ENCODE results near the gene LRRTM2.

Gene LRRTM2

DNA sequence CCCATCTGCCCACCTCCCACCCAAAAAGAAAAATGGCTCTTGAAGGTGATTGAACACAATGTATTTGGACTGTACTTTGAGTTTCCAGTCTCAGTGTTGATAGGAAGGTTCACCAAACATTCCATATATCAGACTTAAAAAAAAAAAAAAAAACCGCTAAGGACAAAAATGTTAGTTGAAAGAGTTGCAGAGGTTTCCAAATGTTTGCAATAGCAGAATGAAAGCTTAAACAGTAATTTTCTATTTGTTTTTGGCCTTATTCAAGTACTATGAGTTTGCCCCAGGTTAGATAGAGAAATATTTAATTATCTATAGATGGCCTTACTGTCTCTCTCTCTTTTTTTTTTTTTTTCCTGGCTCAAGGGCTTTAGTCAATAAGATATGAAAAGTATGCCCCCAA, 6.1 kb downstream of the LRRTM2 start:
- no peak overlapping the region for H3K9ac ChIP-seq (ENCODE audit: low read length)
- H3K27ac ChIP-seq (ENCODE audit: low read depth, low read length), result no peak overlapping the region
- no peak overlapping the region for H3K4me3 ChIP-seq (ENCODE audit: low read depth, low read length)
- H3K4me1 ChIP-seq (ENCODE audit: control insufficient read depth, insufficient read depth, low read length), result peaks cover 46% of the 10 kb centered on the region
- H3K27me3 ChIP-seq (ENCODE audit: control insufficient read depth, insufficient read depth, low read length), result no peaks in the 10 kb centered on the region
- H3K36me3 ChIP-seq (ENCODE audit: control insufficient read depth, insufficient read depth, low read length), result no peaks in the 10 kb centered on the region
- H3K9me3 ChIP-seq (ENCODE audit: control insufficient read depth, insufficient read depth, low read depth, low read length), result no peaks in the 10 kb centered on the region

DNA sequence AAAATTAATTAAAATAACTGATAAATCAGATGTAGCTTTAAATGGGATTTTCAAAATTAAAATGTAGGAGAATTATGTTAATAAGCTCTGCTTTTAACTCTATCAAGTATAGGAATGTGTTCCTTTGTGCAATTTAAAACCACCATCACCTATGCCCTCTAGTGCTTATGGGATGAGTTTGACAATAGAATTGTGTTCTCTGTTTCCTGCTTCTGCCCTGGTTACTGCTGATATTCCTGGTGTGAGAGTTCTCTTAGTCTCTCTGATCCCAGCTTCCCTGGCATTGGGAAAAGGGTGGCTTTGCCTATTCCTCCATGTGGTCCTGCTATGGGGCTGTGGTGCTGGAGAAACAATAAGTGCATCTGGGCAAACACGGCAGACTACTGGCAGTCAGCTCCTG, 8.1 kb downstream of the LRRTM2 start:
- no peak overlapping the region for H3K27ac ChIP-seq (ENCODE audit: low read depth, low read length)
- no peak overlapping the region for H3K9ac ChIP-seq (ENCODE audit: low read length)
- H3K4me3 ChIP-seq (ENCODE audit: low read depth, low read length), result no peak overlapping the region
- H3K36me3 ChIP-seq (ENCODE audit: control insufficient read depth, insufficient read depth, low read length), result no peaks in the 10 kb centered on the region; the same call in 1 of the 2 replicates
- H3K27me3 ChIP-seq (ENCODE audit: control insufficient read depth, insufficient read depth, low read length), result no peaks in the 10 kb centered on the region
- peaks cover 10% of the 10 kb centered on the region for H3K9me3 ChIP-seq (ENCODE audit: control insufficient read depth, insufficient read depth, low read depth, low read length)
- H3K4me1 ChIP-seq (ENCODE audit: control insufficient read depth, insufficient read depth, low read length), result peaks cover 33% of the 10 kb centered on the region

DNA sequence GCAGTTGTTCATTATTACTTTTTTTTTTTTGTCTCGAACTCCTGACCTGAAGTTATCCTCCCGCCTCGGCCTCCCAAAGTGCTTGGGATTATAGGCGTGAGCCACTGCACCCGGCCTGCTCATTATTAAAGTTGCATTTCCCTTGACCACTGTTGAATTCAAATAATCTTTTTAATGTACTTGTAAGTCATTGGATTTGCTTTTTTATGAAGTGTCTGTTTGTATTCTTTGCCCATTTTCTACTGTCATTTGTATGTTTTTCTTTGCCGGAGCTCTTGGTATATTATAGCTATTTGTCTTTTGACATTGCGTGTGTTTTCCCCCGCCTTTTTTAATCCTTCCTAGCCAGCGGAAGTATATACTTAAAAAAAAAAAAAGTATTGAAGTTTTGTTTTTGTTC, 22.0 kb downstream of the LRRTM2 start:
- H3K27ac ChIP-seq (ENCODE audit: low read depth, low read length), result no peak overlapping the region
- no peaks in the 10 kb centered on the region for H3K9me3 ChIP-seq (ENCODE audit: control insufficient read depth, insufficient read depth, low read depth, low read length)
- H3K9ac ChIP-seq (ENCODE audit: low read length), result no peak overlapping the region
- H3K36me3 ChIP-seq (ENCODE audit: control insufficient read depth, insufficient read depth, low read length), result peaks cover 2% of the 10 kb centered on the region; the same call in 1 of the 2 replicates
- H3K4me3 ChIP-seq (ENCODE audit: low read depth, low read length), result no peak overlapping the region
- H3K4me1 ChIP-seq (ENCODE audit: control insufficient read depth, insufficient read depth, low read length), result peaks cover 29% of the 10 kb centered on the region
- no peaks in the 10 kb centered on the region for H3K27me3 ChIP-seq (ENCODE audit: control insufficient read depth, insufficient read depth, low read length)

DNA sequence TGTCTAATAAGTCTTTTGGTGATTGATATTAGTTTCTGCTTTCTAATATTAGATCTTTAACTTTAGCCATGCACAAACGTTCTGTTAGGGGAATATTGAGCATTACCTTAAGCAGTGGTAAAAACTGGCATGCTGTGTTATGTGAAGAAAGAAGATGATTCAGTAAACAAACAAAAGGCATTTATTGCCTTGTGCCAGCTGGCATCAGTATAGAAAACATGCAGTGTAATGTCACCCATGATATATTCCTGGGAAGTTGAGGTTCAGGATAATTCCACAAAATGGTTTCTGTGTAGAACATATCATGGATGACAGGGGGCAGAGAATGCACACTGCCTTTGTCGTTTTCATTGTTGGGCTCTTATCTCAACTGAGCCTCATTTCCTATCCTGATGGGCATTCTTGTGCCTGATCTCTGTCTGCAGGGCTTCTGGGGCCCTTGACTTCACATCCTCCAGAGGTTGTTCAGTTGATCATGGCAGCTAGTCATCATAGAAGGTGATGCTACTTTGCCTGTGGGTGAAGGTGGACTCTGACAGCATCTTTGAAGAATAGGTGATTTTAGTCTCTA, 24.2 kb downstream of the LRRTM2 start:
- peaks cover 35% of the 10 kb centered on the region for H3K4me1 ChIP-seq (ENCODE audit: control insufficient read depth, insufficient read depth, low read length)
- no peak overlapping the region for H3K27ac ChIP-seq (ENCODE audit: low read depth, low read length)
- no peaks in the 10 kb centered on the region for H3K9me3 ChIP-seq (ENCODE audit: control insufficient read depth, insufficient read depth, low read depth, low read length)
- H3K9ac ChIP-seq (ENCODE audit: low read length), result no peak overlapping the region
- no peaks in the 10 kb centered on the region for H3K27me3 ChIP-seq (ENCODE audit: control insufficient read depth, insufficient read depth, low read length)
- no peak overlapping the region for H3K4me3 ChIP-seq (ENCODE audit: low read depth, low read length)
- H3K36me3 ChIP-seq (ENCODE audit: control insufficient read depth, insufficient read depth, low read length), result peaks cover 2% of the 10 kb centered on the region; the same call in 1 of the 2 replicates

DNA sequence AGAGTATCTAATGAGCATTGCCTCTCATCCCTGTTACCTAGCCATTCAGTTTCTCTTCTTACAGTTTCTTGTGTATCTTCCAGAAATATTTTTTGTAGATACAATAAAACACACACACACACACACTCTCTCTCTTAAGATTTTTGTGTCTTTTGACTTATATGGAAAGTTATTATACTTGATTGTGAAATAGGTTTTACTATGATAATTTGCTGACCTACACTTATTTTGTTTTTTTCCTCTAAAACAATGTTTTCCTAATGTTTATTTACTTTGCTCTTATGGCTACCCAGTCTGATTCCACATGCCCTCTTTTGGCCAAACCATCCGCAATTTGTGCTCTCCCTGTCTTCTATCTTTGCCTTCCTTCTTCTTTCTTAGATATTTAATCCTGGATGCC, 25.3 kb downstream of the LRRTM2 start:
- no peaks in the 10 kb centered on the region for H3K9me3 ChIP-seq (ENCODE audit: control insufficient read depth, insufficient read depth, low read depth, low read length)
- no peak overlapping the region for H3K4me3 ChIP-seq (ENCODE audit: low read depth, low read length)
- no peak overlapping the region for H3K27ac ChIP-seq (ENCODE audit: low read depth, low read length)
- no peak overlapping the region for H3K9ac ChIP-seq (ENCODE audit: low read length)
- H3K4me1 ChIP-seq (ENCODE audit: control insufficient read depth, insufficient read depth, low read length), result peaks cover 38% of the 10 kb centered on the region
- H3K27me3 ChIP-seq (ENCODE audit: control insufficient read depth, insufficient read depth, low read length), result no peaks in the 10 kb centered on the region
- H3K36me3 ChIP-seq (ENCODE audit: control insufficient read depth, insufficient read depth, low read length), result peaks cover 2% of the 10 kb centered on the region; the same call in 1 of the 2 replicates

DNA sequence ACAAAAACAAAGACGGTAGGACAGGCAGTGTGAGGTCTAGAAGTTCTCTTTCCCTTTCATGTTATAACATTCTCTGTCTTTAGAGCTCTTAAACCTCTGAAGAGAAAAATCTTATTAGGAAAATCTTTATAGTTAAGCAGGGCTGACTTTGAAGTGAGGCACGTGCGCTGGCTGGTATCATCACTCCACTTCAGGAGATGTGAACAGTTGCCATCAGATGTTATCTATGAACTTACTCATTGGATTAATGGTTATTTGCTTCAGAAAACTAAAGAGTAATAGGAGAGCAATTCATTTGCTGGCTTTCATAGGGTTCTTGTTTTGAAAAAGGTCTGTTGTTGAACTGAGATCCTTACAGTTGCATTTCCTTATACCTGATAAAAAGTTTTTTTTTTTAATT, 25.7 kb downstream of the LRRTM2 start:
- no peaks in the 10 kb centered on the region for H3K36me3 ChIP-seq (ENCODE audit: control insufficient read depth, insufficient read depth, low read length)
- no peak overlapping the region for H3K27ac ChIP-seq (ENCODE audit: low read depth, low read length)
- H3K9ac ChIP-seq (ENCODE audit: low read length), result no peak overlapping the region
- no peak overlapping the region for H3K4me3 ChIP-seq (ENCODE audit: low read depth, low read length)
- H3K4me1 ChIP-seq (ENCODE audit: control insufficient read depth, insufficient read depth, low read length), result peaks cover 38% of the 10 kb centered on the region
- H3K27me3 ChIP-seq (ENCODE audit: control insufficient read depth, insufficient read depth, low read length), result no peaks in the 10 kb centered on the region
- H3K9me3 ChIP-seq (ENCODE audit: control insufficient read depth, insufficient read depth, low read depth, low read length), result no peaks in the 10 kb centered on the region

DNA sequence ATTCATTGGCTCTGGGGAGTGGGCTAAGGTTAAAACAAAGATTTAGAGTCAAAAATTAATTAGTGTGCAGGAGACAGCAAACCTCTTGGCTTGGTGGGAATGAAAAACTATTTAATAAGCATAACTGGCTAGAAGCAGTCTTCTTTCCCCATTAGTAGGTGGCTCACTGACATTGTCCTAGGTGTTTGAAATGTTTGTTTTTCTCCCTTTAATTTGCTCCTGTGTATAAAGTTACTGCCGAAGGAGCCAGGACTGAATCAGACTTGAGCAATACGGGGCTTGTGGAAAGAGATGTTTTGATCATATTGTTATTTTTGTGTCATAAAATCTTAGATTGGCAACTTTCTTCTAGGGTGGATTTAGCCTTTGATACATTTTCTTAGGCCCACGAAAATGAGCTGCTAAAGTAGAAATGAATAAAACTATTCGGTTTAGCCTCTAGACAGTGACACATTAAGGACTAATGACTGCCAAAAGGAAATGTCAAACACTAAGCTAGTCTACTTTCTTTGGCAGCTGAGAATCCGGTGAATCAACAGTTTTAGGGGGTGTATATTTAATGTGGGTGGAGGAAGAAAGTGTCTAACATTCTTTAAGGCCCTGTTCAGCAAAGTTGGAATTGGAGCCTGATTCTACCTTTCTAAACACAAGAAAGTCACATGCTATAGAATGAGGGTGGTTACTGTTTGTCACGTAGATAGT, 30.2 kb downstream of the LRRTM2 start:
- H3K9ac ChIP-seq (ENCODE audit: low read length), result no peak overlapping the region
- peaks cover 6% of the 10 kb centered on the region; the same call in 1 of the 2 replicates for H3K36me3 ChIP-seq (ENCODE audit: control insufficient read depth, insufficient read depth, low read length)
- no peaks in the 10 kb centered on the region for H3K27me3 ChIP-seq (ENCODE audit: control insufficient read depth, insufficient read depth, low read length)
- H3K4me1 ChIP-seq (ENCODE audit: control insufficient read depth, insufficient read depth, low read length), result peaks cover 36% of the 10 kb centered on the region
- H3K9me3 ChIP-seq (ENCODE audit: control insufficient read depth, insufficient read depth, low read depth, low read length), result no peaks in the 10 kb centered on the region
- H3K27ac ChIP-seq (ENCODE audit: low read depth, low read length), result no peak overlapping the region
- no peak overlapping the region for H3K4me3 ChIP-seq (ENCODE audit: low read depth, low read length)

DNA sequence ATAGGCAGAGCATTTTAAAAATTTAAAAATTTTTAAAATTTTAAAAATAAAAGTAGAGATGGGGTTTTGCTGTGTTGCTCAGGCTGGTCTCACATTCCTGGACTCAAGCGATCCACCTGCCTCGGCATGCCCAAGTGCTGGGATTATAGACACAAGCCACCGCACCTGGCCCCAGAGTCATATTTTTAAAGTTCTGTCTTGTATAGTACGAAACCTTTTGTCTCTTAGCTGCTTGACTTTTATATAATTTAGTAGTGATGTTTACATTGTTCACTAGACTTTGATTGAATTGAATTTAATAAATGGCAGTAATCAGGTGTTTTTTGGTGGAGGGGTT, 31.0 kb downstream of the LRRTM2 start:
- Histone ChIP-seq H3K9me3 (ENCODE audit: control insufficient read depth, insufficient read depth, low read depth, low read length) (no peaks in the 10 kb centered on the region), H3K4me3 (ENCODE audit: low read depth, low read length) (no peak overlapping the region), H3K27me3 (ENCODE audit: control insufficient read depth, insufficient read depth, low read length) (no peaks in the 10 kb centered on the region), H3K27ac (ENCODE audit: low read depth, low read length) (no peak overlapping the region), H3K9ac (ENCODE audit: low read length) (no peak overlapping the region), H3K4me1 (ENCODE audit: control insufficient read depth, insufficient read depth, low read length) (peaks cover 28% of the 10 kb centered on the region), H3K36me3 (ENCODE audit: control insufficient read depth, insufficient read depth, low read length) (peaks cover 6% of the 10 kb centered on the region; the same call in 1 of the 2 replicates)

DNA sequence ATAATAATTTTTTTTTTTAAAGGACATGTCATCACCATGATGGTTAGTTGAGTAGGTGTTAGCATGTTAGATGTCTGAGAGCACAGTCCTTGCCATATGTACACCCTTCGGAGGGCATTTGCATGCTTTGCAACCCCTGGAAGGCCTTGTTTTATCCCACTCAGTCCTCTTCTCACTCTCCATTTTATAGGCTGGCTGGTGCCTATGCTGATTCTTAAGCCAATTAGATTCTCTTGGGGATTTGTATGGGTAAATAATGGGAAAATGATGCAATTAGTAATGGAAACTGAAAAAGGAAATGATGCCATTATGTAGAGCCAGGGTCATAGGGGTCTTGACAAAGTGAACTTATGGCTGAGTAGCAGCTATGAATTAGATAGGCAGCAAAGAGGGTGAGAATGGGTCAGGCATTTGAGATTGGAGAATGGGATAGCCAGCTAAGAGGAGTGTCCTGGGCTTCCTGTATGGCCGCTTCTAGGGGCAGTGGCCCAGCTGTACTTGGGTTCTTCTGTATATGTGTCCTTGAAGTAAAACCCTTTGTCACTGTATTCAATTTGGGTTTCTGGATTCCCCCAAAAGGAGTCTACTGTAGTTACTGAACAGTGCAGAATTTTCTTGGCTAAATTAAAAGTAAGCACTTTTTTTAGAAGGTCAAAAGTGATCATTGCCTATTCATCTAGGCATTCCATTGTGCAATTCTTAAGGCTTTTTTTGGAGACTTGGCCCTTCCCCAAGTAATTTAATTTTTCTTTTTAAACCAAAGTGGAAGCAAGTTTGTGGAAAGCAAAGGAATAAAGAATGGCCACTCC, 31.6 kb downstream of the LRRTM2 start:
- Histone ChIP-seq H3K27me3 (ENCODE audit: control insufficient read depth, insufficient read depth, low read length) (no peaks in the 10 kb centered on the region), H3K9me3 (ENCODE audit: control insufficient read depth, insufficient read depth, low read depth, low read length) (no peaks in the 10 kb centered on the region), H3K36me3 (ENCODE audit: control insufficient read depth, insufficient read depth, low read length) (peaks cover 6% of the 10 kb centered on the region; the same call in 1 of the 2 replicates), H3K27ac (ENCODE audit: low read depth, low read length) (no peak overlapping the region), H3K9ac (ENCODE audit: low read length) (no peak overlapping the region), H3K4me1 (ENCODE audit: control insufficient read depth, insufficient read depth, low read length) (peaks cover 24% of the 10 kb centered on the region), H3K4me3 (ENCODE audit: low read depth, low read length) (no peak overlapping the region)

DNA sequence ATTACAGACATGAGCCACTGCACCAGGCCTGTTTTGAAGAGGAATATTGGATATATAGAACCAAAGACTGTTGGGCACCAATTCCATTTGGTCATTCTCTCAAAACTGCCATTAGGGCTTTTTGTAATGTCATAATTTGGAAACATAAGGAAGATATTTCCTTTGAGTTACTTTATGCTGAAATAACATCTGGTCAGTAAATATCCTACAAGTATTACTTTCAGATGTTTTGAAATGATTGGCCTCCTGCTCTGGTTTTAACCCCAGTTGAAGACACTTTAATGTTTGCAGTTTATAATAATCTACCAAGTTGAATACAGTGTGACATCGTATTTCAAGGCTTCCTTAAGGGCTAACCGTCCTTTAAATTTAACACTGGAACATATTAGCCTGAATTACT, 33.6 kb downstream of the LRRTM2 start:
- no peak overlapping the region for H3K27ac ChIP-seq (ENCODE audit: low read depth, low read length)

DNA sequence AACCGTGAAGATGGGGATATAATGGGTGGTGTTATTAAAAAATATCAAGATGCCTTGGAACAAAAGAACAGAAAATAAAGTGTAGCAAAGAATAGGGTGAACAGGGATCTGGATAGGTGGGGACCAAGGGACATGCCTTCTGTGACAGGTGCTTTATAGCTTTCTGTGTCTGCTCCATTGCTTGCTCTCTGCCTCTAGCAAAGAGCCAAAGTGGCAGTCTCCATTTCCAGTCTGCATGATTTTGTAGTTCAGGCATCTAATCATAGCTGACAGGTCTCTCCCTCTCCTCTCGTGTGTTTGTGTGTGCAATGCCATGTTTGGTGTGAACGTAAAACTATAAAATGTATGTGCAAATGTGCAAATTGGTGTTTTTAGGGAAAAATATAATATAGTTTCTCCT, 35.0 kb downstream of the LRRTM2 start:
- peaks cover 6% of the 10 kb centered on the region; the same call in 1 of the 2 replicates for H3K36me3 ChIP-seq (ENCODE audit: control insufficient read depth, insufficient read depth, low read length)
- H3K27me3 ChIP-seq (ENCODE audit: control insufficient read depth, insufficient read depth, low read length), result no peaks in the 10 kb centered on the region
- H3K4me3 ChIP-seq (ENCODE audit: low read depth, low read length), result no peak overlapping the region
- H3K27ac ChIP-seq (ENCODE audit: low read depth, low read length), result no peak overlapping the region
- H3K4me1 ChIP-seq (ENCODE audit: control insufficient read depth, insufficient read depth, low read length), result peaks cover 23% of the 10 kb centered on the region
- no peak overlapping the region for H3K9ac ChIP-seq (ENCODE audit: low read length)
- no peaks in the 10 kb centered on the region for H3K9me3 ChIP-seq (ENCODE audit: control insufficient read depth, insufficient read depth, low read depth, low read length)

More for the DNA sequence above, 33.6 kb downstream of the LRRTM2 start:
- no peak overlapping the region for H3K9ac ChIP-seq (ENCODE audit: low read length)
- no peaks in the 10 kb centered on the region for H3K27me3 ChIP-seq (ENCODE audit: control insufficient read depth, insufficient read depth, low read length)
- H3K4me1 ChIP-seq (ENCODE audit: control insufficient read depth, insufficient read depth, low read length), result peaks cover 20% of the 10 kb centered on the region
- no peak overlapping the region for H3K4me3 ChIP-seq (ENCODE audit: low read depth, low read length)
- H3K36me3 ChIP-seq (ENCODE audit: control insufficient read depth, insufficient read depth, low read length), result peaks cover 6% of the 10 kb centered on the region; the same call in 1 of the 2 replicates
- H3K9me3 ChIP-seq (ENCODE audit: control insufficient read depth, insufficient read depth, low read depth, low read length), result no peaks in the 10 kb centered on the region
